IPS-18a (cell line): ENCODE data around the gene PRTG.
"Not testable (repeated sequence)": the region's sequence is repeated elsewhere in the genome, so short reads cannot be mapped to it uniquely, and the experiment has no call there.

ENCODE experiments used
- H3K27ac ChIP-seq: one replicate; pipeline ENCODE4 v1.5.1; 2013; ENCODE audit warnings: low read length
- H3K27me3 ChIP-seq: one replicate; pipeline ENCODE4 v1.6.1; 2013; ENCODE audit warnings: mild to moderate bottlenecking, low read length; ENCODE audit not compliant: control insufficient read depth, insufficient read depth
- H3K36me3 ChIP-seq: one replicate; pipeline ENCODE4 v1.6.1; 2013; ENCODE audit warnings: low read depth, low read length; ENCODE audit not compliant: control insufficient read depth
- H3K4me1 ChIP-seq: one replicate; pipeline ENCODE4 v1.6.1; 2013; ENCODE audit warnings: low read depth, low read length; ENCODE audit not compliant: control insufficient read depth
- H3K4me3 ChIP-seq: one replicate; pipeline ENCODE4 v1.5.1; 2013; ENCODE audit warnings: low read length
- H3K9ac ChIP-seq: one replicate; pipeline ENCODE4 v1.6.1; 2013; ENCODE audit warnings: mild to moderate bottlenecking, low read length, moderate library complexity
- H3K9me3 ChIP-seq: one replicate; pipeline ENCODE4 v1.6.1; 2013; ENCODE audit warnings: low read depth, low read length; ENCODE audit not compliant: control insufficient read depth

The PRTG gene, protein sequence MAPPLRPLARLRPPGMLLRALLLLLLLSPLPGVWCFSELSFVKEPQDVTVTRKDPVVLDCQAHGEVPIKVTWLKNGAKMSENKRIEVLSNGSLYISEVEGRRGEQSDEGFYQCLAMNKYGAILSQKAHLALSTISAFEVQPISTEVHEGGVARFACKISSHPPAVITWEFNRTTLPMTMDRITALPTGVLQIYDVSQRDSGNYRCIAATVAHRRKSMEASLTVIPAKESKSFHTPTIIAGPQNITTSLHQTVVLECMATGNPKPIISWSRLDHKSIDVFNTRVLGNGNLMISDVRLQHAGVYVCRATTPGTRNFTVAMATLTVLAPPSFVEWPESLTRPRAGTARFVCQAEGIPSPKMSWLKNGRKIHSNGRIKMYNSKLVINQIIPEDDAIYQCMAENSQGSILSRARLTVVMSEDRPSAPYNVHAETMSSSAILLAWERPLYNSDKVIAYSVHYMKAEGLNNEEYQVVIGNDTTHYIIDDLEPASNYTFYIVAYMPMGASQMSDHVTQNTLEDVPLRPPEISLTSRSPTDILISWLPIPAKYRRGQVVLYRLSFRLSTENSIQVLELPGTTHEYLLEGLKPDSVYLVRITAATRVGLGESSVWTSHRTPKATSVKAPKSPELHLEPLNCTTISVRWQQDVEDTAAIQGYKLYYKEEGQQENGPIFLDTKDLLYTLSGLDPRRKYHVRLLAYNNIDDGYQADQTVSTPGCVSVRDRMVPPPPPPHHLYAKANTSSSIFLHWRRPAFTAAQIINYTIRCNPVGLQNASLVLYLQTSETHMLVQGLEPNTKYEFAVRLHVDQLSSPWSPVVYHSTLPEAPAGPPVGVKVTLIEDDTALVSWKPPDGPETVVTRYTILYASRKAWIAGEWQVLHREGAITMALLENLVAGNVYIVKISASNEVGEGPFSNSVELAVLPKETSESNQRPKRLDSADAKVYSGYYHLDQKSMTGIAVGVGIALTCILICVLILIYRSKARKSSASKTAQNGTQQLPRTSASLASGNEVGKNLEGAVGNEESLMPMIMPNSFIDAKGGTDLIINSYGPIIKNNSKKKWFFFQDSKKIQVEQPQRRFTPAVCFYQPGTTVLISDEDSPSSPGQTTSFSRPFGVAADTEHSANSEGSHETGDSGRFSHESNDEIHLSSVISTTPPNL

DNA sequence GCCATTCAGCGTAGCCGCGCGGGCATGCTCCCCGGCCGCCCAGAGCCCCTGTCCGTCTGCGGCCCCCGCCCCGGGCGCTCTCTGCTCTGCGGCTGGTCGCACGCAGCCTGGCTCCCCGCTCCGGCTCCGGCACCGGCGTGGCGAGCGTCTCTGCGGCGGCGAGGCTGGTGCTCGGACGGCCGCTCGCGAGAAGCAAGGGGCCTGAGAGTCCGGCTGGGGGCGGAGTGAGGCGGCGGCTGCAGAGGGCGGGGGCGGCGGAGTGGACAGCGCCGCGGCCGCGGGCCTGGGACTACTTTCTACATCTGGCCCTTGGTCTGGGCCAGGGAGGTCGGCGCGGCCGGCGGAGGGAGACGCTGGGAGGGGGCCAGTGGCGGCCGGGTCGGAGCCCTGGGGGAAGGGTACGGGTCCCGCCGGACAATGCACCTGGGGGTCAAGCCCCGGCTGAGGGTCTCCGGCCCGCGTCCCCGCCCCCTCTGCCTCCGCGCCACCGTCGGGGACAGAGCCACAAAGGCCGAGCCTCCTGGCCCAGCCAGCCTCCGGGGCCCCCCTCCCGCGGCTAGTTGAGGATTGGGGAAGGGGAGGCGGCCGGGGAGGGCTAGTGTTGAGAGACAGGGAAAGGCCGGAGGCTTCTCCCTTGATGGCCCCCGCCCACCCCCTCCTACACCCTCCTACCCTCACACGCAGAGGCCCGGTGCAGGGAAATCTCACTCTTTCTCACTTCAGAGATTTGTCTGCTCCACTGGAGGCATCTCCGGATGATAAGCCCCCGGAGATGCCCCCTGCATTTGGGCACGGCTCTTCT lies at the start of gene PRTG:
Gene PRTG (minus strand): TSS at position 226 of the 802 bp plus-strand sequence. CDS start 221 bp downstream, at position 5.
- Histone ChIP-seq H3K4me1 (peaks cover 24% of the 10 kb centered on the region), H3K36me3 (no peaks in the 10 kb centered on the region), H3K9me3 (no peaks in the 10 kb centered on the region), H3K27ac (no peak within 1 kb of the TSS), H3K9ac (peak within 1 kb of the TSS; percentile 52), H3K27me3 (peaks cover 83% of the 10 kb centered on the region), H3K4me3 (peak within 1 kb of the TSS; percentile 67)

- Histone ChIP-seq H3K4me3 (no peak overlapping the region), H3K9ac (no peak overlapping the region), H3K36me3 (no peaks in the 10 kb centered on the region)
Observed at GRCh38 chr15:55791551-55792400, 48.8 kb upstream of the PRTG start.

GRCh38 chr15:55789066-55789660 lies 46.2 kb upstream of the PRTG start:
- Histone ChIP-seq H3K9me3 (no peaks in the 10 kb centered on the region), H3K27me3 (no peaks in the 10 kb centered on the region), H3K9ac (no peak overlapping the region), H3K27ac (no peak overlapping the region), H3K4me1 (peaks cover 5% of the 10 kb centered on the region), H3K4me3 (no peak overlapping the region), H3K36me3 (no peaks in the 10 kb centered on the region)

More at GRCh38 chr15:55791551-55792400, 48.8 kb upstream of the PRTG start:
- H3K27me3 ChIP-seq = no peaks in the 10 kb centered on the region
- H3K9me3 ChIP-seq = no peaks in the 10 kb centered on the region
- no peak overlapping the region for H3K27ac ChIP-seq
- H3K4me1 ChIP-seq = no peaks in the 10 kb centered on the region

GRCh38 chr15:55786341-55786740 lies 43.4 kb upstream of the PRTG start:
- H3K27me3 ChIP-seq = no peaks in the 10 kb centered on the region
- H3K36me3 ChIP-seq = no peaks in the 10 kb centered on the region
- H3K9ac ChIP-seq = no peak overlapping the region
- H3K9me3 ChIP-seq = no peaks in the 10 kb centered on the region
- peaks cover 5% of the 10 kb centered on the region for H3K4me1 ChIP-seq
- peak overlapping the region; percentile 5 for H3K4me3 ChIP-seq
- no peak overlapping the region for H3K27ac ChIP-seq

- not testable (repeated sequence) for H3K4me1 ChIP-seq, H3K4me3 ChIP-seq, H3K36me3 ChIP-seq, H3K27me3 ChIP-seq, H3K9ac ChIP-seq, H3K9me3 ChIP-seq, H3K27ac ChIP-seq
Observed at GRCh38 chr15:55785593-55785992, 42.6 kb upstream of the PRTG start.

DNA sequence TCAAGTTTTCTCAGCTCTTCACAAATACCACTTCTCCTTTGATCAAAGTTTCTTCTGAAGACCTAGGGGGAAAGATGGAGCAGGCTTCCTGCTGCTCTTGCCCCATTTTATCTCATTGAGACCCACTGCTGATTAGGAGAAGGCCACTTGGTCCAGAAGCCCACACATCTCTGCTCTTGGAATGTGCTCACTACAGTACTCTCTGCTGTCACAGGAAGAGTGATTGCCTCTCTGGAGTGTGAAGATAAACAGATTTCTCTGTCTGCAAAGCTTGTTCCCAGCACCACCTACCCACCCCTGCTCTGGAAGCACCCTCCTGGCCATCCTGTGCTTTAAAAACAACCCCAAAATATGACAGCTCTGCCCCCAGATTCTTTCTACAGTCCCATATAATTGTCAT lies 41.3 kb upstream of the PRTG start:
- Histone ChIP-seq H3K9ac (no peak overlapping the region), H3K4me1 (peaks cover 5% of the 10 kb centered on the region), H3K27ac (no peak overlapping the region), H3K36me3 (no peaks in the 10 kb centered on the region), H3K27me3 (no peaks in the 10 kb centered on the region), H3K4me3 (no peak overlapping the region), H3K9me3 (no peaks in the 10 kb centered on the region)

DNA sequence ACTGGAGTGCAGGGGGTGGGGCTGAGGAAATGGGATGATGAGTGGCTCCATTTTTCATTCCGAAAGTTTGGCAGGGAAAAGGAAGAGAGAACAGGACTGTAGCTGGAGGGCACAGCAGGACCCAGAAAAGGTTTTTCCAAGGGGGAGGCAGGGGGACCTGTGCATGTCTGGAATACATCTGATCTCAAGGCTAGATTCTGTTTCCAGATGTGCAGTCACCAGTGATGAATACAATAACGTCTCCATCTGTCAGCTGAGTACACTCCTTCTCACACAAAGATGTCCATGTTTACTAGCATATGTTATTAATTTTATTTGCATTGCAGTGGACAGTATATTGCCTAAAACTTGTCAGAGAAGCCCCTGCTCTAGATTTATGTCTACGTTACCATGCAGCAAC lies 39.9 kb upstream of the PRTG start:
- Histone ChIP-seq H3K9ac (no peak overlapping the region), H3K36me3 (no peaks in the 10 kb centered on the region), H3K27ac (no peak overlapping the region), H3K4me3 (no peak overlapping the region), H3K27me3 (no peaks in the 10 kb centered on the region), H3K9me3 (no peaks in the 10 kb centered on the region), H3K4me1 (peaks cover 5% of the 10 kb centered on the region)

DNA sequence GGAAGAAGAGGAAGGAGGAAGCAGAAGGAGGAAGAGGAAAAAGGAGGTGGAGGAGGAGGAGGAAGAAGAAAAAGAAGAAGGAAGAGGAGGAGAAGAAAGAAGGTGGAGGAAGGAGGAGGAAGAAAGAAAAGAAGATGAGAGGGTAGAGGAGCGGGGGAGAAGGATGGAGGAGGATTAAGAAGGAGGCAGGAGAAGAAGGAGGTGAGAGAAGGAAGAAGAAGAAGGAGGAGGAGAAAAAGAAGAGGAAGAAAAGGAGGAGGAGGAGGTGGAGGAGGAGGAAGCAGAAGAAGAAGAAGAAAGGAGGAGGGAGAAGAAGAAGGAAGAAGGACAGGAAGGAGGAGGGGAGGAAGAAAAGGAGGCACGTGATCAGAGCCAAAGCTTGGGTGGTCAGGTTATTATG lies 37.3 kb upstream of the PRTG start:
- H3K9me3 ChIP-seq = no peaks in the 10 kb centered on the region
- no peak overlapping the region for H3K4me3 ChIP-seq
- H3K9ac ChIP-seq = no peak overlapping the region
- H3K27me3 ChIP-seq = no peaks in the 10 kb centered on the region
- H3K4me1 ChIP-seq = no peaks in the 10 kb centered on the region
- no peaks in the 10 kb centered on the region for H3K36me3 ChIP-seq
- no peak overlapping the region for H3K27ac ChIP-seq

DNA sequence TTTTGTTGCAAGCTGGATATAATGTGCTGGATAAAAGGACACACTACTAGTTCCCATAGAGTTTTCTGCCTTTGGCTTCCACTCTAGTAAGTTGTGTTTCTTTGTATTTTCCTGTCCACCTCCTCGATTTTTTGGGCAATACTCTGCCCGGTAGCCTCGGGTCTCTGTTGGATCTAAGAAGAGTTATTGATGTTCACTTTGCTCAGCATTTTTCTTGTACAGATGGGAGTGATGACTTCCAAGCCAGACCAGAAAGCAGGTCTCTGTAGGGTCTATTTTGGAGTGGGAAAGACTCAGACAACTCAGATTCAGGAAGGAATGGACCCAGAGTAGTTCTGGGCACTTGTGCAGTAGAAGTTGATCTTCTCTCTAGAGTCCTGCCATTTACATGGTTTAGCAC lies 36.0 kb upstream of the PRTG start:
- Histone ChIP-seq H3K27ac (no peak overlapping the region), H3K27me3 (no peaks in the 10 kb centered on the region), H3K4me3 (no peak overlapping the region), H3K9me3 (no peaks in the 10 kb centered on the region), H3K4me1 (peaks cover 4% of the 10 kb centered on the region), H3K9ac (no peak overlapping the region), H3K36me3 (no peaks in the 10 kb centered on the region)

- Histone ChIP-seq H3K27ac (no peak overlapping the region), H3K9me3 (no peaks in the 10 kb centered on the region), H3K9ac (no peak overlapping the region), H3K36me3 (no peaks in the 10 kb centered on the region), H3K4me3 (no peak overlapping the region), H3K4me1 (peaks cover 4% of the 10 kb centered on the region), H3K27me3 (no peaks in the 10 kb centered on the region)
Observed at GRCh38 chr15:55775316-55775715, 32.4 kb upstream of the PRTG start.
